Naive thymus-derived CD8-positive, alpha-beta T cell (primary cell): ENCODE data around the gene SOX14. TPM values are rescaled to one million over a fixed set of nuclear protein-coding genes. Genes with fewer than 3 reads are reported as not detected.
A peak's percentile ranks its signal among the peaks of the same experiment; 100 is the strongest.

Experiments used
- ATAC-seq, 2 donors: fragments of 150-1000 bp; cut with Tn5 transposase in 1 of 2; sonication (Bioruptor Pico), chemical (Tn5 transposase) in 1 of 2; 1 replicate in 1 of 2; 2 replicates in 1 of 2; pipeline ENCODE4 v1.10.0; 2021; ENCODE audit warnings: mild to moderate bottlenecking in 2 of 2, moderate library complexity in 2 of 2
- POLR2A ChIA-PET: fragments of 350-600 bp; sonication (Branson Sonifier 250); formaldehyde crosslinking; loops from one replicate; lab custom pipeline; 2021; ENCODE audit warnings: antibody characterized with exemption; lab: Charles Lee
- DNase-seq, 10 donors: peaks; one replicate each; pipeline versions ENCODE4 v3.0.0 to v3.0.0-alpha.2; 2020 to 2022
- H3K27ac Mint-ChIP-seq, 10 donors: one replicate each; pipeline ENCODE4 v1.8.0; 2020 to 2022; ENCODE audit warnings: mild to moderate bottlenecking in 10 of 10, mixed read lengths in 10 of 10, moderate library complexity in 4 of 10, inconsistent platforms in 1 of 10
- H3K27me3 Mint-ChIP-seq, 5 donors: one replicate each; pipeline ENCODE4 v1.8.0; 2021 to 2022; ENCODE audit warnings: mixed read lengths in 5 of 5
- H3K36me3 Mint-ChIP-seq, 3 donors: one replicate each; pipeline ENCODE4 v1.8.0; 2020 to 2022; ENCODE audit warnings: mixed read lengths in 3 of 3, mild to moderate bottlenecking in 2 of 3, inconsistent platforms in 1 of 3
- H3K4me1 Mint-ChIP-seq, 4 donors: one replicate each; pipeline ENCODE4 v1.8.0; 2021 to 2022; ENCODE audit warnings: mixed read lengths in 4 of 4
- H3K4me3 Mint-ChIP-seq, 10 donors: one replicate each; pipeline ENCODE4 v1.8.0; 2020 to 2022; ENCODE audit warnings: mild to moderate bottlenecking in 10 of 10, mixed read lengths in 10 of 10, moderate library complexity in 6 of 10, inconsistent platforms in 1 of 10
- H3K9me3 Mint-ChIP-seq, 9 donors: one replicate each; pipeline ENCODE4 v1.8.0; 2020 to 2022; ENCODE audit warnings: mixed read lengths in 9 of 9, mild to moderate bottlenecking in 3 of 9, inconsistent platforms in 1 of 9, moderate library complexity in 1 of 9
- polyA plus RNA-seq, 3 donors: library from polyadenylated mRNA; unstranded; fragments of 300-500 nt; fragmentation: Illumina TruSeq; gene quantifications; one replicate each; pipeline ENCODE4 v1.2.3, GENCODE V29; 2021
- total RNA-seq, 8 experiments: library from RNA in 2 of 8; stranded (reverse) in 2 of 8; gene quantifications; one replicate each; pipeline ENCODE4 v1.2.3 and lab custom pipeline; 2021 to 2026

Gene SOX14
- not detected for total RNA-seq
- not detected for polyA plus RNA-seq
- total RNA-seq (lab: John Stamatoyannopoulos, UW), result 0 reads per million in 6 experiments

DNA sequence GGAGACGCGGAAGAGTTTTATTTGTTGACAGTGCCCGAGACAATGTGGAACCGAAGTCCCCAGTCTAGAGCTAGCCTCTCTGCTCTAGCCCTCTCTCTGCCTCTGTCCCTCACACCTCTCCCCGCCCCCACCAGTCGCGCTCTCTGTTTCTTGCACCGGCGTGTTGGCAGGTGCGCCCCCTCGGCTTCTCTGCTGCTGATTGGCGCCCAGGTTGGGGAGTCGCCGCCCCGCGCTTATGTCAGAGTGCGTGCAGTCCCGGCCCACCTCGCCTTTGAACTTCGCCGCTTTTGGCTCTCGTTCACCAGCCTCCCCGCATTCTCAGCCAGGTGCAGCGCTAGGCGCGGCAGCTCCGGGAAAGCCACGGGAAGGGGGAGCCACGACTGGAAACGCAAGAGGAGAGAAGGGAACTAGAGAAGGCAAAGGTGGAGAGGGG, at the start of gene SOX14:
SOX14 (plus strand) TSS at position 315 of the 433 bp plus-strand sequence. CDS start 470 bp downstream, outside the sequence.
- Mint-ChIP-seq H3K27ac (peak within 1 kb of the TSS in 1 of 10 donors; percentile 24), H3K9me3 (peaks cover 0 to 7% (median 0%) of the 10 kb centered on the region in 9 donors), H3K36me3 (peaks cover 0 to 10% (median 5%) of the 10 kb centered on the region in 3 donors), H3K4me3 (no peak within 1 kb of the TSS), H3K27me3 (peaks cover 25 to 99% (median 69%) of the 10 kb centered on the region in 5 donors), H3K4me1 (peaks cover 0 to 21% (median 6%) of the 10 kb centered on the region in 4 donors)
- DNase-seq (no peak), ATAC-seq (no peak)
- POLR2A ChIA-PET, result no interaction called here

DNA sequence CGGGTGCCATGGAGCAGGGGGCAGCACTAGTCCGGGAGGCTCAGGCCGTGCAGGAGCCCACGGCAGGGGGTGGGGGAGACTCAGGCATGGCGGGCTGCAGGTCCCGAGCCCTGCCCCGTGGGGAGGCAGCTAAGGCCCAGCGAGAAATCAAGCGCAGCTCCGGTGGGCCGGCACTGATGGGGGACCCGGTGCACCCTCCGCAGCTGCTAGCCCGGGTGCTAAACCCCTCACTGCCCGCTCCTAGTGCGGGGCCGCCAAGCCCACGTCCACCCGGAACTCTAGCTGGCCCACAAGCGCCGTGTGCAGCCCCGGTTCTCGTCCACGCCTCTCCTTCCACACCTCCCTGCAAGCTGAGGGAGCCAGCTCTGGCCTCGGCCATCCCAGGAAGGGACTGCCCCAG, 49.6 kb upstream of the SOX14 start:
- H3K36me3 Mint-ChIP-seq, result peaks cover 0 to 5% (median 0%) of the 10 kb centered on the region in 3 donors
- no peak for ATAC-seq
- POLR2A ChIA-PET, result no interaction called here
- H3K27ac Mint-ChIP-seq, result no peak overlapping the region
- DNase-seq, result no peak
- H3K9me3 Mint-ChIP-seq, result peaks cover 2 to 50% (median 16%) of the 10 kb centered on the region in 9 donors
- peaks cover 0 to 2% (median 0%) of the 10 kb centered on the region in 5 donors for H3K27me3 Mint-ChIP-seq
- H3K4me3 Mint-ChIP-seq, result no peak overlapping the region
- H3K4me1 Mint-ChIP-seq, result no peaks in the 10 kb centered on the region

DNA sequence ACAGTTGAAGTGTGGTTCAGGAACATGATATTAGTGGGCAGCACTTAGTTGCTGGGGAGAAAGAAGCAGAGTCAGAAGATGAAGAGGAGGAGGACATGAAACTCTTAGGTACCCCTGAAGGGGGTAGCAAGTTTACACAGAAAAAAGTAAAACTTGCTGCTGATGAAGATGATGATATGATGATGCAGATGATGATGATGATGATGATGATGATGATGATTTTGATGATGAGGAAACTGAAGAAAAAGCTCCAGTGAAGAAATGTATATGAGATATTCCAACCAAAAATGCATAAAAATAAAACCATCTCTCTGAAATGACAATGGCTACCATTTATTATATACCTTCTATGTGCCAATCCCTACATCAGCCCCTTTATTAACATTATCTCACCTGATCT, 39.9 kb upstream of the SOX14 start:
- Mint-ChIP-seq H3K27me3 (peaks cover 0 to 6% (median 0%) of the 10 kb centered on the region in 5 donors), H3K9me3 (peaks cover 5 to 45% (median 13%) of the 10 kb centered on the region in 9 donors), H3K27ac (no peak overlapping the region), H3K4me1 (no peaks in the 10 kb centered on the region), H3K4me3 (no peak overlapping the region), H3K36me3 (peaks cover 0 to 10% (median 0%) of the 10 kb centered on the region in 3 donors)
- ATAC-seq (no peak), DNase-seq (no peak)
- POLR2A ChIA-PET, result no interaction called here

DNA sequence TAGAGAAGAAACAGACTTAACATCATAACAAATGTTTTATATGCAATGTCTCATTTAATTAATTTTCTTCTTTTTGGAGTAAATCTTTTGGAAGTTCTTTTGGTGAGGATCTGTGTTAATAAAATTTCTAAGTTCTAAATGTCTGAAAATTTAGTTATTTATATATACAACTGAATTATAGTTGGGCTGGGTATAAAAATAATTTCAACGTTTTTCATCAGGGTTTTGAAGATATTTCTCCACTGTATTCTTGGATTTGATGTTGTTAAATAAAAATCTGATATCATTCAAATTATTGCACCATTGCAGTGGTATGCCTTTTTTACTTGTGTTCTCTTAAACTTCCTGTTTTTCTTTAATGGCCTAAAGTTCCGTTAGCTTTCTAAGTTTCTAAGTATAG, 26.9 kb upstream of the SOX14 start:
- ATAC-seq (no peak), DNase-seq (no peak)
- POLR2A ChIA-PET, result no interaction called here
- H3K4me1 Mint-ChIP-seq, result no peaks in the 10 kb centered on the region
- no peak overlapping the region for H3K27ac Mint-ChIP-seq
- H3K36me3 Mint-ChIP-seq, result peaks cover 0 to 18% (median 0%) of the 10 kb centered on the region in 3 donors
- peaks cover 0 to 52% (median 26%) of the 10 kb centered on the region in 9 donors for H3K9me3 Mint-ChIP-seq
- H3K4me3 Mint-ChIP-seq, result no peak overlapping the region
- H3K27me3 Mint-ChIP-seq, result peaks cover 0 to 8% (median 3%) of the 10 kb centered on the region in 5 donors

DNA sequence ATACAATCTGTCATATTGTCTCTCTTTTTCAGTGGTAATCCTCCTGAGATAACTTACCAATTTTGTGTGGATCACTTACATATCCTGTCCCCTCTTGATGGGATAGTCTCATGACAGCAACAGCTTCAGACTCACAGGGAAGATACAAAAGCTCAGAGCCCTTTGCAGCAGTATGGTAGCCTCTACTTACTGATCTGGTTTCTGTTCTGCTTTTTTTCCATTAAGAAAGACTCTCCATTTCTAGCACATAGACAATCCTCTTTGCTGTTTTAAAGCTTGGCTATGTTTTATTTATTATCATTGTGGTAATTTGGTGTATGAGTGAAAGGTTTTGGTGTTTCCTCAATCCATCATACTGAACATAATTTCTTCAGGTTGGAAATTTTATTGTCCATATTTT, 25.4 kb upstream of the SOX14 start:
- H3K27me3 Mint-ChIP-seq, result peaks cover 2 to 8% (median 3%) of the 10 kb centered on the region in 5 donors
- H3K36me3 Mint-ChIP-seq, result peaks cover 0 to 18% (median 0%) of the 10 kb centered on the region in 3 donors
- DNase-seq (no peak), ATAC-seq (no peak)
- POLR2A ChIA-PET, result no interaction called here
- no peak overlapping the region for H3K27ac Mint-ChIP-seq
- H3K9me3 Mint-ChIP-seq, result peaks cover 0 to 45% (median 22%) of the 10 kb centered on the region in 9 donors
- H3K4me3 Mint-ChIP-seq, result no peak overlapping the region
- no peaks in the 10 kb centered on the region for H3K4me1 Mint-ChIP-seq

DNA sequence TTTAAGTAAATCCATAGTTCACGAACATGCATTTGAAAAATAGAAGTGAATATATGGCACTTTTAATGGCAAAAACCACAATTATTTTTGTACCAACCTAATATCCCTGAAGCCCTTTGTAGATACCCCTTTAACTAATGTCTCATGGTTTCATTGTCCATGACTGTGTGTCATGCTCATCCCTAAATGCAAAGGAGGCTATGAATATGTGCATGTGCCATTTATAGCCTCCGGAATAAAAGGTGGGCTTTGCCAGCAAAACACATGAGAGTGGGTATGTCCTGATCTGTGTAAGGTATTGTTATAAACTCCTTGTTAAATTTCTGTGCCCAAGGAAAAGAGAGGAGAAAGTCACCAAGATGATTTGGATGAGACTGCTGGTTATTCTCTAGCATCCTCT, 20.5 kb upstream of the SOX14 start:
- no peak overlapping the region for H3K4me3 Mint-ChIP-seq

DNA sequence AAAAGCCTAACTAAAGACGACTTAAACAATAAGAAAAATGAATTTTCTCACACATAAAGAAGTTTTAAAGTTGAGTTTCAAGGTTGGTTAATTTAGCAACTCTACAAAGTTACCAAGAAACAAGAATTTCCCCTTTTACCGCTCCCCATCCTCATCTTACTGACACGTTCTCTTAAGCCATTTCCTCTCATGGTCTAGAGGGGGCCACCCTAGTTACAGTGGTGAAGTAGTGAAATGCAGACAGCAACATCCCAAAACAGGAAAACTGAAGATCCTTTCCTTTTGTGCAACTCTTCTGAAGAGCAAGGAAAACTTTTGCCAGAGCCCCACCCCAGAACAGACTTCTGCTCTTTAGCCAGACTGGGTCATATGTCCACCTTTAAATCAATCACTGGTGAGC, 17.3 kb upstream of the SOX14 start:
- Mint-ChIP-seq H3K4me3 (no peak overlapping the region), H3K4me1 (no peaks in the 10 kb centered on the region), H3K27ac (no peak overlapping the region), H3K9me3 (peaks cover 0 to 34% (median 3%) of the 10 kb centered on the region in 9 donors), H3K36me3 (no peaks in the 10 kb centered on the region), H3K27me3 (peaks cover 13 to 36% (median 20%) of the 10 kb centered on the region in 5 donors)
- no peak for DNase-seq
- ATAC-seq, result no peak
- POLR2A ChIA-PET, result no interaction called here

More for the DNA sequence above, 20.5 kb upstream of the SOX14 start:
- H3K36me3 Mint-ChIP-seq, result no peaks in the 10 kb centered on the region
- peaks cover 8 to 32% (median 14%) of the 10 kb centered on the region in 5 donors for H3K27me3 Mint-ChIP-seq
- POLR2A ChIA-PET, result no interaction called here
- DNase-seq (no peak), ATAC-seq (no peak)
- peaks cover 1 to 31% (median 4%) of the 10 kb centered on the region in 9 donors for H3K9me3 Mint-ChIP-seq
- no peaks in the 10 kb centered on the region for H3K4me1 Mint-ChIP-seq
- H3K27ac Mint-ChIP-seq, result no peak overlapping the region

DNA sequence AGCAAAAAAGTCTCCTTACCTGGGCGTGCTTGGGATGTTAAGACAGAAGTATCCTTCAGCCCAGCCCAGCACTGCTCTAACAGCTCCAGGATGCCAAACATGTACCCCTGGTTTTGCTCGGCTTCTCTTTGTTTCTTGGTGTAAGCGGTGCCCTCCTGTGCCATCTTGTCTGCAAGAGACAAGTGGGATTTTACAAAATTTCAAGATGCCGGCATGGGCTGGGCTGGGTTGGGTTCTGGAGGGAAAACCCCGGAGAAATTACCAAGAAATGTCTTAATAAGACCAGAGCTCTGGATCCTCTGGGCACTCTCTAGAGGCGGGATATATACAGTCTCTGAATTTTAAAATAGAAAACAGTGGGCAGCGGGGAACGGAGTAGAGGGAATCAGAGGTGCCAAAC, 4.6 kb upstream of the SOX14 start:
- DNase-seq (no peak), ATAC-seq (no peak)
- peaks cover 0 to 16% (median 7%) of the 10 kb centered on the region in 9 donors for H3K9me3 Mint-ChIP-seq
- H3K4me1 Mint-ChIP-seq, result peaks cover 0 to 9% (median 0%) of the 10 kb centered on the region in 4 donors
- H3K4me3 Mint-ChIP-seq, result no peak overlapping the region
- POLR2A ChIA-PET, result no interaction called here
- peaks cover 0 to 5% (median 2%) of the 10 kb centered on the region in 3 donors for H3K36me3 Mint-ChIP-seq
- peaks cover 19 to 72% (median 51%) of the 10 kb centered on the region in 5 donors for H3K27me3 Mint-ChIP-seq
- H3K27ac Mint-ChIP-seq, result no peak overlapping the region

DNA sequence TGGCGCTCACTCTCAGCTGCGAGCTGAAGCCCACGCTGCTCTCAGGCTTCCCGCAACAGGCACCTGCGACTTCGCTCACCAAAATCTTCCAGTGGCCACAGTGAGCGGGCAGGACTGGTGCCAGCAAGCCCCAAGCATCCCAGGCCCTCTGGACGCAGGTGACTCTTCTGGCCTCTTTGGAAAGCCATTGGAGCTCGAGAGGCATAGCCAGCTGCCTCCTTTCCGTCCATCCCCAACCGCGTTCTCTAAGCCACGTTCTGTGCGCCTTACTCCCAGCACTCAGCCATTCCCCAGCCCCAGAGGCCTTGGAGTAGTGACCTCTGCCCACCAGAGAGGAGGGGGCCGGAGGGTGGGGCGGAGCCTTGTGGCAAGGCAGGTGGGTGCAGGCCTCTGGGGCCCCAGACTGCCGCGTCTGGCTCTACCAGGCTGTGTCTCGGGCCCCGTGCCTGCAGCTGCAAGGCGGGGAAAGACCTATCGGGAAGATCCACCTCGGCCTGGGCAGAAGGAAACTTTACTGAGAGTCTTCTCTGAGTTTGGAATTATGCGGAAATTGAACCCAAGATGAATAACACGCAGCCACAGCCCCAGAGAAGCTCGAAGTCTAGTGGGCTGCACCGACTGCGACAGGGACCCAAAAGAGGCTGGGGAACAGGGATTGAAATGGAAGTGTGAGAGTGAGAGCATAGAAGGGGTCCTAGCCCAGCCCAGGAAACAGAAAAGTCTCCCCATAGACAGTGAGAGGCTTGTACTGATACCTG, 3.6 kb upstream of the SOX14 start:
- H3K27ac Mint-ChIP-seq, result no peak overlapping the region

DNA sequence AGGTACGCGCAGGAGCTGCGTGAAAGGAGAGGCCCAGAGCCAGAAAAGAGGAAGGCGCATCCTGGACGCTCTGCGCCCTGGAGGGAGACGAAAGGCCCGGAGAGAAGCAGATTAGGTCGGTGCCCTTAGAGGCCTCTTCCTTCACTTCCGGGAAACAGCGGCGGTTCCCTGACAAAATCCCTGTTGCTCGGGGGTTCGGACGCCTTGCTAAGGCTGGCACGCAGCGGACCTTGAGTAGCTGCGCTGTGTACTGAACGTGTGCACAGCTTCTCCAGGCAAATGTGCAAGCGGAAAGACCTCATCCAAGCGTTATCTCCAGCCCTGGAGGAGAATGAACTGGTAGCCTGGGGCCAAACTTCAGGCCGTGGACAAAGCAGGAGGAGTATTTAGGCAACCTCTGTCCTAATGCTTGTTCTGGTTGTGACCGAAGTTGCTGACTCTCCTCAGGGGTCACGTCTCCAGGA, 3.0 kb upstream of the SOX14 start:
- peaks cover 0 to 11% (median 0%) of the 10 kb centered on the region in 9 donors for H3K9me3 Mint-ChIP-seq
- DNase-seq, result no peak
- POLR2A ChIA-PET, result no interaction called here
- H3K36me3 Mint-ChIP-seq, result peaks cover 0 to 6% (median 5%) of the 10 kb centered on the region in 3 donors
- peaks cover 0 to 9% (median 4%) of the 10 kb centered on the region in 4 donors for H3K4me1 Mint-ChIP-seq
- H3K27me3 Mint-ChIP-seq, result peaks cover 25 to 89% (median 57%) of the 10 kb centered on the region in 5 donors
- H3K4me3 Mint-ChIP-seq, result no peak overlapping the region
- no peak overlapping the region for H3K27ac Mint-ChIP-seq
- ATAC-seq, result no peak

More for the DNA sequence above, 3.6 kb upstream of the SOX14 start:
- POLR2A ChIA-PET, result no interaction called here
- peaks cover 0 to 9% (median 1%) of the 10 kb centered on the region in 4 donors for H3K4me1 Mint-ChIP-seq
- H3K36me3 Mint-ChIP-seq, result peaks cover 0 to 4% (median 0%) of the 10 kb centered on the region in 3 donors
- H3K27me3 Mint-ChIP-seq, result peaks cover 19 to 82% (median 51%) of the 10 kb centered on the region in 5 donors
- peaks cover 0 to 11% (median 0%) of the 10 kb centered on the region in 9 donors for H3K9me3 Mint-ChIP-seq
- no peak overlapping the region for H3K4me3 Mint-ChIP-seq
- DNase-seq (no peak), ATAC-seq (no peak)

DNA sequence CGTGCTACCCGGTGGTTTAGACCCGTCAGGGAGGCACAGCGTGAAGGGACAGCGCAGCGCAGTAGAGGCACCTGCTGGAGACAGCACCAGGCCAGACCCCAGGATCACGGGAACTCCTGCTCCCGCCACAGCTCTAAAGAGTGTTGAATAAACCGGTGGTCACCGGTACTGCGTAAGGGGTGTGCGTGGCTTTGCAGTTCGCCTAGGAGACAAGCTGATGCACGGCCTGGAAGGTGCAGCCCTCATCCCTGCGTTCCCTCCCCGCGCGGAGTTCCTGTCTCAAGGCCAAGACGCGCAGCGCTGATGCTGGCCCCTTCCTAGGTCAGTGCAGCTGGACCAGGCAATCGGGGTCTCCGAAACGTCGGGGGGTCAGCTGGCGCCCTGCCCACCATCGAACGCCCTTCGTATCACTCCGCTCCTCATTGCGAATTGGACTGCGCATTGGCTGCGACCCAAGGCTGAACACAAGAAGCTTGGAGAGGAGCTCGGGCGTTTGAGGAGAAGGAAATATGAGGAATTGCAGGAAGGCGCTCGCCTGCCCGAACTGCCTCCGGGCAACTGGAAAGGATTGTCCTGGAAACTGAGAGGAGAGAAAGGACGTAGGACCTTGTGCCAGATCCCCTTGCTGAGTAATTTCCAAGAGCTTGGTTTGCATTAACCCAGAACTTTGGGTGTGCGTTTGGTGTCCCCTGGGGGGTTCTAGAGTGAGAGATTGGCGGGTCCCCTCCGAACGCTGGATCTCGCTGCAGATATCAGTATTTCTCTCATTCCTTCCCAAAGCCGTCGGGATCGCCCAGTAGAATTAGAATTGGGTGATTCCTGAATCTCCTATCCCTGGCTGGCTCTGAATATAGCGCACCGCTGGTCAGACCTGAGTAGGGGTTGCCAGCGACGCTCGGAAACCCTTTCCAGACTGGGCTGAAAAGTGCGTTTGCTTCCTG, 2.3 kb upstream of the SOX14 start:
- Mint-ChIP-seq H3K9me3 (peaks cover 0 to 9% (median 0%) of the 10 kb centered on the region in 9 donors), H3K4me1 (peaks cover 0 to 9% (median 4%) of the 10 kb centered on the region in 4 donors), H3K27me3 (peaks cover 26 to 96% (median 62%) of the 10 kb centered on the region in 5 donors), H3K36me3 (peaks cover 0 to 10% (median 5%) of the 10 kb centered on the region in 3 donors), H3K4me3 (no peak overlapping the region), H3K27ac (no peak overlapping the region)
- no peak for ATAC-seq
- POLR2A ChIA-PET, result no interaction called here
- DNase-seq, result no peak
